ENCODE results near the gene GLS. TPM values are rescaled to one million over a fixed set of nuclear protein-coding genes. Genes with fewer than 3 reads are reported as not detected.

The GLS gene
- total and polyA plus RNA-seq, 2 donors (not counting 3 experiments of a cell fraction or from before 2014, with no cell fraction given) = 49.0 to 183 TPM

DNA sequence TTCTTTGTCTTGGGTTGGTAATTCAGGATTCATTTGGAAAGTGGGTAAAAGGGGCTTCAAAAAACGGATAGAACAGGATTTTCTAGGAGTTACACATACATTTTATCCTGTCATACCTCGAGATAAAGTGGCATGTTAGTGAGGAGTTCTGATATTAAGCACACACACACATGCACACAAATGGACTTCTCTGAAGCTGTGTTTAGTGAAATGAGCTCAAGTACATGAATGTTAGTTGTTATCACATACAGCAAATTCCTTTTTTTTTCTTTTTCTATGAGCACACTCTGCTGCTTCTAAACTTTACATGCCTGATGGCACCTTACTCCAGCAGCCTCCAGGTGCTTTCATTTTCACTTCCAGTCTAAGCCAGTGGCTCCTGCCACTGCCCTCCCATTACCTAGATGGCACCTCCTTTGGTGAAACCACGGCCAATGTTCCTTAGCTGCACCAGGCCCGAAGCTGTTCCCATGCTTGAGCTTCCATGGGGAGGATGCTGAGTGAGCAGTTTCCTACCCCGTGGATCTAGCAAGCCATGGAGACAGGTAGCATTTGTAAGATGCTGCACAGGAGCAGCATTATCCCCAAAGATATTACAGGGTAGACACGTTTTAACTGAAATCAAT lies 83.7 kb downstream of the GLS start:
- Histone ChIP-seq H3K4me3 (replicated peaks in 1 of 3; ENCODE audit: insufficient read depth in 1 of 3, low read depth in 1 of 3, low read length in 3 of 3) (no peak overlapping the region), H3K36me3 (ENCODE audit: control insufficient read depth in 2 of 2, extremely low read depth in 1 of 2, insufficient read depth in 2 of 2, low read length in 2 of 2) (peaks cover 7 to 18% of the 10 kb centered on the region in 2 experiments), H3K9me1 (replicated peaks; ENCODE audit: control insufficient read depth, extremely low read depth, insufficient read depth, low read length) (no peaks in the 10 kb centered on the region), H3K4me1 (ENCODE audit: control insufficient read depth, extremely low read depth, insufficient read depth, low read length) (peaks cover 3% of the 10 kb centered on the region), H4K20me1 (replicated peaks; ENCODE audit: control insufficient read depth, extremely low read depth, insufficient read depth, low read length) (no peaks in the 10 kb centered on the region), H3K27ac (ENCODE audit: insufficient read depth, low read depth, low read length) (no peak overlapping the region), H3K9ac (replicated peaks; ENCODE audit: extremely low read depth, insufficient read depth, low read length) (no peak overlapping the region), H3K4me2 (ENCODE audit: insufficient read depth, low read length) (no peak overlapping the region), H3K9me3 (replicated peaks; ENCODE audit: control insufficient read depth, insufficient read depth, low read length) (no peaks in the 10 kb centered on the region), H2AFZ (ENCODE audit: low read depth, low read length) (no peak overlapping the region), H3K79me2 (ENCODE audit: control insufficient read depth, insufficient read depth, low read length) (no peaks in the 10 kb centered on the region), H3K27me3 (ENCODE audit: control insufficient read depth in 2 of 2, insufficient read depth in 2 of 2, low read length in 2 of 2) (no peaks in the 10 kb centered on the region)
- dilution Hi-C loops (cut with MboI; ENCODE audit: extremely low pct_ligation_motif_present, low sequenced_read_pairs) (no loop called here), intact Hi-C loops (cut with micrococcal nuclease) (no loop called here)
- CTCF ChIA-PET = interaction anchor here (0.7 to 1.7 kb wide), 2 partner anchors 16 to 39 kb away, joined by 3 to 4 read pairs; no protein-coding TSS in a partner anchor
- POLR2A ChIA-PET = no interaction called here
- TF ChIP-seq POLR2AphosphoS5 (IDR thresholded peaks at IDR 0.05; ENCODE audit: insufficient read depth, low read depth, low read length) = no peak
- TF ChIP-seq MYC (IDR thresholded peaks at IDR 0.05; ENCODE audit: low read depth, low read length) = no peak
- no peak for TF ChIP-seq POLR2A (IDR thresholded peaks at IDR 0.05; ENCODE audit: low read depth, low read length)
- TF ChIP-seq JUN (IDR thresholded peaks at IDR 0.05; ENCODE audit: borderline replicate concordance, insufficient read depth, insufficient read length, low read depth) = no peak
- TF ChIP-seq EZH2 (IDR thresholded peaks at IDR 0.05; ENCODE audit: borderline replicate concordance, low read depth, low read length, severe bottlenecking) = no peak
- no peak for TF ChIP-seq GATA2 (IDR thresholded peaks at IDR 0.05; ENCODE audit: insufficient read depth, insufficient read length, low read depth, low read length)
- TF ChIP-seq, protein P1, sequence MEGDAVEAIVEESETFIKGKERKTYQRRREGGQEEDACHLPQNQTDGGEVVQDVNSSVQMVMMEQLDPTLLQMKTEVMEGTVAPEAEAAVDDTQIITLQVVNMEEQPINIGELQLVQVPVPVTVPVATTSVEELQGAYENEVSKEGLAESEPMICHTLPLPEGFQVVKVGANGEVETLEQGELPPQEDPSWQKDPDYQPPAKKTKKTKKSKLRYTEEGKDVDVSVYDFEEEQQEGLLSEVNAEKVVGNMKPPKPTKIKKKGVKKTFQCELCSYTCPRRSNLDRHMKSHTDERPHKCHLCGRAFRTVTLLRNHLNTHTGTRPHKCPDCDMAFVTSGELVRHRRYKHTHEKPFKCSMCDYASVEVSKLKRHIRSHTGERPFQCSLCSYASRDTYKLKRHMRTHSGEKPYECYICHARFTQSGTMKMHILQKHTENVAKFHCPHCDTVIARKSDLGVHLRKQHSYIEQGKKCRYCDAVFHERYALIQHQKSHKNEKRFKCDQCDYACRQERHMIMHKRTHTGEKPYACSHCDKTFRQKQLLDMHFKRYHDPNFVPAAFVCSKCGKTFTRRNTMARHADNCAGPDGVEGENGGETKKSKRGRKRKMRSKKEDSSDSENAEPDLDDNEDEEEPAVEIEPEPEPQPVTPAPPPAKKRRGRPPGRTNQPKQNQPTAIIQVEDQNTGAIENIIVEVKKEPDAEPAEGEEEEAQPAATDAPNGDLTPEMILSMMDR (IDR thresholded peaks at IDR 0.05; ENCODE audit: extremely low read depth in 1 of 2, insufficient read depth in 1 of 2, low read depth in 1 of 2, low read length in 2 of 2) = no peak
- no peak for TF ChIP-seq FOS (IDR thresholded peaks at IDR 0.05; ENCODE audit: borderline replicate concordance, insufficient read depth, low read length)
- TF ChIP-seq MAX (IDR thresholded peaks at IDR 0.05; ENCODE audit: insufficient read depth, insufficient read length) = no peak
- FAIRE-seq (no peak), DNase-seq (ENCODE audit: low read depth, low spot score) (no peak)
- no TSS peak for BruUV-seq (replicated peaks)

Measured in endothelial cell of umbilical vein (primary cell).